Tongue (tissue), 2 donors: ENCODE measurements around the gene DENND2A. TPM values are rescaled to one million over a fixed set of nuclear protein-coding genes. Genes with fewer than 3 reads are reported as not detected.
"Not testable (repeated sequence)": the region's sequence is repeated elsewhere in the genome, so short reads cannot be mapped to it uniquely, and the experiment has no call there.

Experiments used
- DNase-seq: peaks from one replicate; pipeline ENCODE4 v3.0.0-alpha.2; 2015
- total RNA-seq: library from RNA; depleted of rRNA; stranded (reverse); fragments of >200 nt; gene quantifications from one replicate; pipeline ENCODE4 v1.2.3, GENCODE V29; 2014

DENND2A gene
- total RNA-seq, 1 donor from 2014 or later, result 29.6 TPM

DNA sequence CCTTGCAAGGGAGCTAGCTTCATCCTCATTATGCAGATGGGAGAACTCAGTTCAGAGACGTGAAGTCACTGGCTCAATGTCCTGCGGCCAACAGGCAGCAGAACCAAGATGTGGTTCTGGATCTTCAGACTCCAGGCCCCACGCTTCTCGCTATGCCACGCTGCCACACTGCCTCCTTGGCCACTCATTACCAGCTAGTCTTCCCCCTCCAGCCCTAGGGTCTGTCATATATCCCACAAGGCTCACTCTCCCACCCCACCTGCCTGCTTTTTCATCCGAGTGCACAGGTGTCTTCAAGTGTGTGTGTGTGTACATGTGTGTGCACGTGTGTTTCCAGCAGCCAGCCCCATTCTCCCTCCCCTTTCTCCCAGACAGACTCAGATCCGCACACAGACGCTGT, 53.4 kb downstream of the DENND2A start:
- no peak for DNase-seq

GRCh38 chr7:140586516-140586915, 54.1 kb downstream of the DENND2A start:
- DNase-seq, result no peak

- no peak for DNase-seq
Measured at GRCh38 chr7:140585333-140585732, 55.3 kb downstream of the DENND2A start.

DNA sequence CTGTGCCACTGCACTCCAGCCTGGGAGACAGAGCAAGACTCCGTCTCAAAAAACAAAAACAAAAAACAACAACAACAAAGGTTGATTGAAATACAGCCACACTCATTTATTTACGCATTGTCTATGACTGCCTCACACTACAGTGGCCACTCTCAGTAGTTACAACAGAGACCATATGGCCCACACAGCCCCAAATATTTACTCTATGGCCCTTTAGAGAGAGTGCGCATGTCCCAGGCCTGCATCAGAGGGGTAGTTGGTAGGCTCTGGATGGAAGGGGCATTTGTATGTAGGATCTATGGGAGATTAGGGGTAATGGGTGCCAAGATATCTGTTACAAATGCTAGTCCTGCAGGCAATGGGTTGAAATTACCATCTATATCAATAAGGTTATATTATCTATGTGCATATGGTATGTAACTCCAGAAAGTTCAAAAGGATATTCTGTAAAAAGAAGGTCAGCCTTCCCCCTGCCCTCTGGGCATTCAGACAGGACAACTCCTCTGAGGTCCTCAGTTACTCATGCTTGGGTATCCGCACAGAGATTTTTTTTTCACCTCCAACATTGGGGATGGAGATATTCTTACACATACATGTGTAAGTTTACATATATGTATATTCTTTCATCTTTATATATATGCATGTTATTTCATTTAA, 56.3 kb downstream of the DENND2A start:
- DNase-seq, result no peak

- peak; percentile 30 for DNase-seq
Measured at GRCh38 chr7:140581411-140581810, 59.2 kb downstream of the DENND2A start.

GRCh38 chr7:140577651-140578050, 63.0 kb downstream of the DENND2A start:
- no peak for DNase-seq

GRCh38 chr7:140576589-140576988, 64.0 kb downstream of the DENND2A start:
- DNase-seq, result no peak

DNA sequence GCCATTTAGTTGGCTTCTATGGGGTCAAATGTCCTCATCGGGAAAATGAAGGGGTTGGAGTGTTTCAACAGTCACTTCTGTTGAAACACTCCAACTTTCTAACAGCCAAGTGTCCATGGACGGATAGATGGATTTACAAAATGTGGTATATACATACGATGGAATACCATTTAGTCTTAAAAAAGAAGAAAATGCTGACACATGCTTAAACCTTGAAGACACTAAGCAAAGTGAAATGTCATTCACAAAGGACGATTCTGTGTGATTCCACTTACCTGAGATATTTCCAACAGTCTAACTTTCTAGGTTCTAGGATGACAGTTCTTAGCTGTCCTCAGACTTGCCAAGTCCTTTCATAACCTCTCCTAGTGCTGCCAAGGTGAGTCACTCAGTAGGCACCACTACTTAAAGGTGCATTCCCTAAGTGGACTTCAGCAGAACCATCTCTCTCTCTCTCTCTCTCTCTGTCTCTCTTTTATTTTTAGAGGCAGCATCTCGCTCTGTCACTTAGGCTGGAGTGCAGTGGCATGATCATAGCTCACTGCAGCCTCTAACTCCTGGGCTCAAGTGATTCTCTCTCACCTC, 69.0 kb downstream of the DENND2A start:
- no peak for DNase-seq

DNA sequence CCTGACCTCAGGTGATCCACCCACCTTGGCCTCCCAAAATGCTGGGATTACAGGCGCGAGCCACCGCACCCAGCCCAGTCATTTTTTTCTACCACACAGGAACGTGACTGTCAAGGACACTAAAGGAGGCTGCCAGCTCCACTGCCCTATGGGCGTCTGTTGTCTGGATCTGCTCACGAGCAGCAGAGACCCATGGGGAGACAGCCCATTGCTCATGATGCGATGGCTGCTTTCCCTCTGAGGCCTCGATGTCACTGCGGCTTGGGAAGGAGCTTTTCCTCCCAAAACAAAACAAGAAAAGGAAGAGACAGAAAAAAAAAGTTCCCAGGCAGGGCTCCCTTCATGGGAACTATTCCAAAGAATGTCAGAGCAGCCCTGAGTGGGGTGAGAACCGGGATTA, 70.5 kb downstream of the DENND2A start:
- no peak for DNase-seq

DNA sequence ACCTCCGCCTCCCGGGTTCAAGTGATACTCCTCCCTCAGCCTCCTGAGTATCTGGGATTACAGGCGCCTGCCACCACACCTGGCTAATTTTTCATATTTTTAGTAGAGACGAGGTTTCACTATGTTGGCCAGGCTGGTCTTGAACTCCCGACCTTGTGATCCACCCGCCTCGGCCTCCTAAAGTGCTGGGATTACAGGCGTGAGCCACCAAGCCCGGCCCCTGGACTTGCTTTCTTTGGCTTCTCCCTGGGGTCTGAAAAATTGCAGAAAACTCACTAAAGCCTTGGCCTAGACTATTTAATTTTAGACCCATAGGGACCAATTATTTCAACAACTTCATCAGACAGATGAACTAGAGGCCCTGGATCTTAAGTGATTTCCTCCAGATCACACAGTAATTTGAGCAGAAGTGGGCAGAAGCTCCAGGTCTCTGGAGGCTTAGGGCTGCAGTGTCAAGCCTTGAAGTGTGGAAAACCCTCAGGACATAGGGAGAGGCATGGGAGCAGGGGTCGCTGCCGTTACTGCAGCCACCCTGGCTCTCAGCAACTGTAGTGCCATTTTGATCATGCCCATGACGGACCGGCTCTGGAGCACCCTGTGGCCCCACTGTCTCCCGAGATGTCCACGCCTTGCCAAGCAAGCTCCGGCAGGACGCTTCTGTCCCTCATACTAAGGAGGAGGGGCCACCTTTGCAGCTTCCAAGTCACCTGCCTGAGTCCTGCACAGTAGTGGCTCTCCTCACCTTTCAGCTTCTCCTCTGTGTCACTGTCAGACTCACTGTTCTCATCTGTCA, 72.4 kb downstream of the DENND2A start:
- no peak for DNase-seq

DNA sequence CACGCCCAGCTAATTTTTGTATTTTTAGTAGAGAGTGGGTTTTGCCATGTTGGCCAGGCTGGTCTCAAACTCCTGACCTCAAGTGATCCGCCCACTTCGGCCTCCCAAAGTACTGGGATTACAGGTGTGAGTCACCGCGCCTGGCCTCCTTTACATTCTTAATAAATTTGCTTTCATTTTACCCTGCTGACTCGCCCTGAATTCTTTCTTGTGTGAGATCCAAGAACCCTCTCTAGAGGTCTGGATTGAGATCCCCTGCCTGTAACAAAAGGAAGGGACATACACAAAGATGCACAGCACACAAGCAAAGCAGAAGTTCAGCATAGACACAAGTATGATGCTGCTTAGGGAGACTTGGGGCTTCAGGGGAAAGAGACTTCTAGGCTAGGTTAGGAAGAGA, 74.4 kb downstream of the DENND2A start:
- DNase-seq, result not testable (repeated sequence)

- DNase-seq, result not testable (repeated sequence)
Measured at GRCh38 chr7:140565761-140566160, 74.9 kb downstream of the DENND2A start.

DNA sequence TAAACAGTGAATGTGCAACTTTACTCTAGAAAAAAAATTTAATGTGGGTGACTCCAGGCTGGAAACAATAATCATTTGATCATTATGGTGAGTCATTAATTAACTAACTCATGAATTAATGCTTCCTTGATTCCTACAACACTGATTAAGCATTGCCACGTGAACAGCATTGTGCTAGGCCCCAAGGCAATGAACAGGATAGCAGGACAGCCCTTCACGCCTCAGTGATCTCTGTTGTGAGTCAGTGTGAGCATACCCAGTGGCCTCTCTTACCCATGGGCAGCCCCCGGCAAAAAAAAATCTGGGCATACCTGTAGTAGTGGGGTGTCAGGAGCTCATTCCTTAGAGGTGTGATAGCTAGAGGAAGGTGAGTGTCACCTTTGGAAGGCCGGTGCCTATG, 76.0 kb downstream of the DENND2A start:
- no peak for DNase-seq

- no peak for DNase-seq
Measured at GRCh38 chr7:140562926-140563481, 77.6 kb downstream of the DENND2A start.

- no peak for DNase-seq
Measured at GRCh38 chr7:140559410-140559809, 81.2 kb downstream of the DENND2A start.

GRCh38 chr7:140557809-140558518, 82.6 kb downstream of the DENND2A start:
- DNase-seq, result no peak

- no peak for DNase-seq
Measured at GRCh38 chr7:140557069-140557468, 83.5 kb downstream of the DENND2A start.

GRCh38 chr7:140553236-140553635, 87.4 kb downstream of the DENND2A start:
- DNase-seq, result not testable (repeated sequence)

DNA sequence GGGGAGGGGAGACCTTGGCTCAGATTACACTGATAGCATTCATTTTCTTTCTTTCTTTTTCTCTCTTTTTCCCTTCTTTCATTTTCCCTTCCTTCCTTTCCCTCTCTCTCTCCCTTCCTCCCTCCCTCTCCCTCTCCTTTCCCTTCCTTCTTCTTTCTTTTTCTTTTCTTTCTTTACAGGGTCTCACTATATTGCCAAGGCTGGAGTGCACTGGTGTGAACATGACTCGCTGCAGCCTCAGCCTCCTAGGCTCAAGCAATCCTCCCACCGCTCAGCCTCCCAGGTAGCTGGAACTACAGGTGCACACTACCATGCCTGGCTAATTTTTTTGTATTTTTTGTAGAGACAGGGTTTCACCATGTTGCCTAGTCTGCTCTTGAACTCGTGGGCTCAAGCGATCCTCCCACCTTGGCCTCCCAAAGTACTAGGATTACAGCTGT, 88.4 kb downstream of the DENND2A start:
- no peak for DNase-seq

- peak; percentile 34 for DNase-seq
Measured at GRCh38 chr7:140551355-140552239, 89.0 kb downstream of the DENND2A start.

DNA sequence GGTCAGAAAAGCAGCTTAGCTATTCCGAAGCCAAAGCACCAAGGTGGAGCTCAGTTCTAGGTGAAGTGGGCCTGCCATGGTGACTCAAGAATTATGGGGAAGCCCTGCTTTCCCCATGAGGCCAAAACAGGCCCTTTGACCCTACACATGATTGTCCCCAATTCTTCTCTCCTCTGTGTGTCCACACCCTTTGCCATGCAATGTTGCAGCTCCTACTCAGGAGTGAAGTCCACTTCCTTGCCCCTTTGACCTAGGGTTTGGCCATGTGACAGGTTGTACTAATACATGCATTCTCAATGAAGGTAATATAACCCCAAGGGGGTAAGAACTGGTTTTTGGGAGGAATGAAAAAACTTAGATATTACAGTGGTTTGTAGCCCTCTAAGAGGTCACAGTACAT, 93.7 kb downstream of the DENND2A start:
- DNase-seq, result no peak
